Measurements from ENCODE around the gene WNT3A. TPM values are rescaled to one million over a fixed set of nuclear protein-coding genes. Genes with fewer than 3 reads are reported as not detected.

The WNT3A gene
- total RNA-seq, 1 donor from 2014 or later = not detected

Other genes starting within 250 kb of the WNT3A start
- gene PRSS38, start 191.3 kb upstream of the WNT3A start, total RNA-seq (ENCODE audit: insufficient read depth, low replicate concordance) = not detected
- gene WNT9A, start 59.1 kb upstream of the WNT3A start, total RNA-seq (ENCODE audit: insufficient read depth, low replicate concordance) = 8.7 TPM
- gene ARF1, start 75.7 kb downstream of the WNT3A start, total RNA-seq (ENCODE audit: insufficient read depth, low replicate concordance) = 159 TPM
- gene C1orf35, start 96.3 kb downstream of the WNT3A start, total RNA-seq (ENCODE audit: insufficient read depth, low replicate concordance) = 10.4 TPM
- 46.0 TPM for gene MRPL55, start 102.3 kb downstream of the WNT3A start, total RNA-seq (ENCODE audit: insufficient read depth, low replicate concordance)
- gene GUK1, start 133.3 kb downstream of the WNT3A start, total RNA-seq (ENCODE audit: insufficient read depth, low replicate concordance) = 239 TPM
- gene GJC2, start 142.9 kb downstream of the WNT3A start, total RNA-seq (ENCODE audit: insufficient read depth, low replicate concordance) = 1.9 TPM
- 5.1 TPM for gene IBA57, start 158.8 kb downstream of the WNT3A start, total RNA-seq (ENCODE audit: insufficient read depth, low replicate concordance)
- gene OBSCN, start 201.0 kb downstream of the WNT3A start, total RNA-seq (ENCODE audit: insufficient read depth, low replicate concordance) = 23.1 TPM